Measurements from ENCODE around the gene KIAA0513.

DNA sequence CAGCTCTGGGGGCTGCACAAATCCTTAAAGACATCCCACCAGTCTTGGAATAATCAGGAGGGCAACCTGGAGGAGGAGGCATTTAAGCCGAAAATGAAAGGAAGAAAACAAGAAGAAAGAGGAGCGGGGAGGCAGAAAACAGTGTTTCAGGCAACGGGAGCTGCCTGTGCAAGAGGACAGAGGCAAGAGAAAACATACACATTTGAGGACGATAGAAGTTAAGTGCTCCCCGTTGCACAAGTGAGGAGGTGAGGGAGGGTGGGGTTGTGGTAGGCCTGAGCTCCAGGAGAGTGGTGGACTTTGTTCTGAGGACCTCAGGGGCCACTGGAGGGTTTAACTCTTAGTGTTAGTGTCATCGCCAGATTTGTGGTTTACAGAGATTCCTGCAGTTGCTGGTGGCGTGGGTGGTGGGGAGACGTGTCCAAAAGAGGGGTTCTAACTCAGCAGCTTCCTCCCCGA lies 112.3 kb downstream of the KIAA0513 start:
- TF ChIP-seq POLR2A (IDR thresholded peaks at IDR 0.05; ENCODE audit: extremely low read depth, insufficient read length) (no peak), MYC (IDR thresholded peaks at IDR 0.05; ENCODE audit: low read depth, low read length) (no peak)
- TF ChIP-seq, protein P1, sequence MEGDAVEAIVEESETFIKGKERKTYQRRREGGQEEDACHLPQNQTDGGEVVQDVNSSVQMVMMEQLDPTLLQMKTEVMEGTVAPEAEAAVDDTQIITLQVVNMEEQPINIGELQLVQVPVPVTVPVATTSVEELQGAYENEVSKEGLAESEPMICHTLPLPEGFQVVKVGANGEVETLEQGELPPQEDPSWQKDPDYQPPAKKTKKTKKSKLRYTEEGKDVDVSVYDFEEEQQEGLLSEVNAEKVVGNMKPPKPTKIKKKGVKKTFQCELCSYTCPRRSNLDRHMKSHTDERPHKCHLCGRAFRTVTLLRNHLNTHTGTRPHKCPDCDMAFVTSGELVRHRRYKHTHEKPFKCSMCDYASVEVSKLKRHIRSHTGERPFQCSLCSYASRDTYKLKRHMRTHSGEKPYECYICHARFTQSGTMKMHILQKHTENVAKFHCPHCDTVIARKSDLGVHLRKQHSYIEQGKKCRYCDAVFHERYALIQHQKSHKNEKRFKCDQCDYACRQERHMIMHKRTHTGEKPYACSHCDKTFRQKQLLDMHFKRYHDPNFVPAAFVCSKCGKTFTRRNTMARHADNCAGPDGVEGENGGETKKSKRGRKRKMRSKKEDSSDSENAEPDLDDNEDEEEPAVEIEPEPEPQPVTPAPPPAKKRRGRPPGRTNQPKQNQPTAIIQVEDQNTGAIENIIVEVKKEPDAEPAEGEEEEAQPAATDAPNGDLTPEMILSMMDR (IDR thresholded peaks at IDR 0.05; ENCODE audit: low read depth, low read length) = no peak
- TF ChIP-seq, protein P2, sequence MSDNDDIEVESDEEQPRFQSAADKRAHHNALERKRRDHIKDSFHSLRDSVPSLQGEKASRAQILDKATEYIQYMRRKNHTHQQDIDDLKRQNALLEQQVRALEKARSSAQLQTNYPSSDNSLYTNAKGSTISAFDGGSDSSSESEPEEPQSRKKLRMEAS (IDR thresholded peaks at IDR 0.05; ENCODE audit: low read depth, low read length) = no peak
